HEK293 (cell line): ENCODE results near the gene KRT9.
"Not testable (repeated sequence)": the region's sequence is repeated elsewhere in the genome, so short reads cannot be mapped to it uniquely, and the experiment has no call there.

Experiments
- CTCF ChIA-PET: fragments of 350-600 bp; formaldehyde crosslinking; extraction: SDS; loops from one replicate; lab custom pipeline; 2021; ENCODE audit warnings: antibody characterized with exemption; lab: Yijun Ruan, JAX
- POLR2A ChIA-PET: fragments of 300-600 bp; formaldehyde crosslinking; extraction: SDS; loops from one replicate; lab custom pipeline; 2020; ENCODE audit warnings: antibody characterized with exemption, inconsistent platforms; lab: Yijun Ruan, JAX
- H3K27ac ChIP-seq: fragments of 200-500 bp; sonication (Bioruptor generic); 2 replicates; pipeline ENCODE4 v1.5.1; 2014; ENCODE audit warnings: low read depth, low read length, control low read depth, inconsistent platforms; ENCODE audit errors: extremely low read depth
- H3K36me3 ChIP-seq, 2 experiments: fragments of 200-500 bp in 1 of 2; sonication (Bioruptor generic) in 1 of 2; 1 replicate in 1 of 2; 2 replicates in 1 of 2; pipeline ENCODE4 v1.5.1; 2014 to 2017; ENCODE audit warnings: inconsistent platforms in 2 of 2, low read length in 2 of 2; ENCODE audit not compliant: control insufficient read depth in 2 of 2, insufficient read depth in 1 of 2
- H3K4me1 ChIP-seq: fragments of 200-500 bp; sonication (Bioruptor generic); 2 replicates; pipeline ENCODE4 v1.5.1; 2014; ENCODE audit warnings: mild to moderate bottlenecking, low read length, inconsistent platforms; ENCODE audit not compliant: control insufficient read depth, insufficient read depth
- H3K4me3 ChIP-seq: 2 replicates; pipeline ENCODE4 v1.5.1; 2011; ENCODE audit warnings: low read depth, mild to moderate bottlenecking, control low read depth, low read length, moderate library complexity
- H3K9me3 ChIP-seq: fragments of 200-500 bp; sonication (Bioruptor generic); 2 replicates; pipeline ENCODE4 v1.5.1; 2014; ENCODE audit warnings: low read depth, low read length, inconsistent platforms; ENCODE audit not compliant: control insufficient read depth, insufficient read depth
- EGR2 ChIP-seq: fragments of 450-650 bp; formaldehyde crosslinking; IDR thresholded peaks from 2 replicates; pipeline ENCODE4 v1.5.1; 2016; ENCODE audit warnings: low read depth, missing biosample characterization, missing genetic modification characterization
- SCRT2 ChIP-seq: fragments of 450-650 bp; formaldehyde crosslinking; IDR thresholded peaks from 2 replicates; pipeline ENCODE4 v1.5.1; 2016; ENCODE audit warnings: missing biosample characterization, missing genetic modification characterization
- SETDB1 ChIP-seq: IDR thresholded peaks from one replicate; pipeline ENCODE4 v1.6.1; 2017; ENCODE audit warnings: mild to moderate bottlenecking, low read length, moderate library complexity, mixed read lengths; ENCODE audit not compliant: insufficient read length
- ZFHX2 ChIP-seq: fragments of 450-650 bp; formaldehyde crosslinking; conservative IDR thresholded peaks from 2 replicates; pipeline ENCODE4 v1.5.1; 2016; ENCODE audit warnings: missing biosample characterization, missing genetic modification characterization
- ZFP41 ChIP-seq: fragments of 450-650 bp; formaldehyde crosslinking; IDR thresholded peaks from 2 replicates; pipeline ENCODE4 v1.5.1; 2016; ENCODE audit warnings: missing biosample characterization, missing genetic modification characterization, borderline replicate concordance
- ZNF140 ChIP-seq: fragments of 450-650 bp; formaldehyde crosslinking; IDR thresholded peaks from 2 replicates; pipeline ENCODE4 v1.5.1; 2016; ENCODE audit warnings: missing biosample characterization, missing genetic modification characterization
- ZNF394 ChIP-seq: fragments of 450-650 bp; formaldehyde crosslinking; IDR thresholded peaks from 2 replicates; pipeline ENCODE4 v1.5.1; 2016; ENCODE audit warnings: missing biosample characterization, missing genetic modification characterization, mild to moderate bottlenecking, moderate library complexity, borderline replicate concordance
- ZNF768 ChIP-seq: fragments of 450-650 bp; formaldehyde crosslinking; IDR thresholded peaks from 2 replicates; pipeline ENCODE4 v1.5.1; 2018; ENCODE audit warnings: missing biosample characterization, mild to moderate bottlenecking, missing genetic modification characterization
- TF ChIP-seq, protein P1 (sequence below): fragments of 450-650 bp; IDR thresholded peaks from 2 replicates; pipeline ENCODE4 v1.5.1; 2018; ENCODE audit warnings: missing biosample characterization, mild to moderate bottlenecking, missing genetic modification characterization
- TF ChIP-seq, protein P2 (sequence below): fragments of 450-650 bp; formaldehyde crosslinking; IDR thresholded peaks from 2 replicates; pipeline ENCODE4 v1.5.1; 2016; ENCODE audit warnings: missing biosample characterization, missing genetic modification characterization

Gene KRT9

DNA sequence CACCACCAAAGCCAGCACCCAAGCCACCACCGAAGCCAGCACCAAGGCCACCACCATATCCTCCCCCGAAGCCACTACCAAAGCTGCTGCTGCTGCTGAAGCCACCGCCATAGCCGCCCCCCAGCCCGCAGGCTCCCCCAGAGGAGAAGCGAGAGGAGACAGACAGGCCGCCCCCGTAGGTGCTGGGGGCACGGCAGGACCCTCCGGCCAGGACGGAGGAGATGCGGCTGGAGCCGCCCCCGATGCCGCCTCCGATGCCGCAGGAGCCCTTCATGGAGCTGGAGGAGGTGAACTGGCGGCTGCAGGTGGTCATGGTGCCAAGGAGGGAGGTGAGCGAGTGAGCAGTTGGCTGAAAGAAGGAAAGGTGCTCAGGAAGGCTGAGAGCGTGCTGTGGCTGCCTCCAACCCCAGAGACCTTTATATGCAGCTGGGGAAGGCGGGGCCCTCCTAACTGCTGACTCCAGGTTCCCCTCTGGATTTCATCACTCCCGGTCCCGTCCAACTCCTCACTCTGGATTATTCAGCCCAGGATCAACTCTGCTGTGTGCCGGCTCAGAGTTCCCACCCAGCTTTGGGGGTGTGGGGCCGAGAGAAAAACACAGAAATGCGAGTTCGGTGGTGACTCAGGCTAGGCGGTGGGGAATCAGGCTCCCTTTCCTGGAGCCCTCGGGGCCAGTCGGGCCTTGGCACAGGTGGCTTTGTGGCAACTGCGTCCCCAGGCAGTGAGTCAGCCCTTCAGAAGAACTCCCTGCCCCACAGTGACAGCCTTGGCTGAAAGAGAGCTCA is 40.7 kb upstream of the KRT9 start, which contains the start of gene KRT16:
KRT16 (minus strand) TSS at position 392 of the 785 bp plus-strand sequence; CDS start at position 313, 79 bp downstream.
- H3K4me1 ChIP-seq, H3K4me3 ChIP-seq, H3K9me3 ChIP-seq, H3K36me3 ChIP-seq, H3K27ac ChIP-seq: not testable (repeated sequence)
- CTCF ChIA-PET: interaction anchor here (0.9 to 1.0 kb wide), 2 partner anchors 46 to 51 kb away, joined by 3 read pairs; no protein-coding TSS in a partner anchor
- TF ChIP-seq EGR2 (tag by site-specific recombination): peak; percentile 69
- peak; percentile 41 for TF ChIP-seq ZFHX2
- POLR2A ChIA-PET: interaction anchor here (0.9 kb wide), 1 partner anchor 41 kb away, joined by 3 read pairs; no protein-coding TSS in a partner anchor

DNA sequence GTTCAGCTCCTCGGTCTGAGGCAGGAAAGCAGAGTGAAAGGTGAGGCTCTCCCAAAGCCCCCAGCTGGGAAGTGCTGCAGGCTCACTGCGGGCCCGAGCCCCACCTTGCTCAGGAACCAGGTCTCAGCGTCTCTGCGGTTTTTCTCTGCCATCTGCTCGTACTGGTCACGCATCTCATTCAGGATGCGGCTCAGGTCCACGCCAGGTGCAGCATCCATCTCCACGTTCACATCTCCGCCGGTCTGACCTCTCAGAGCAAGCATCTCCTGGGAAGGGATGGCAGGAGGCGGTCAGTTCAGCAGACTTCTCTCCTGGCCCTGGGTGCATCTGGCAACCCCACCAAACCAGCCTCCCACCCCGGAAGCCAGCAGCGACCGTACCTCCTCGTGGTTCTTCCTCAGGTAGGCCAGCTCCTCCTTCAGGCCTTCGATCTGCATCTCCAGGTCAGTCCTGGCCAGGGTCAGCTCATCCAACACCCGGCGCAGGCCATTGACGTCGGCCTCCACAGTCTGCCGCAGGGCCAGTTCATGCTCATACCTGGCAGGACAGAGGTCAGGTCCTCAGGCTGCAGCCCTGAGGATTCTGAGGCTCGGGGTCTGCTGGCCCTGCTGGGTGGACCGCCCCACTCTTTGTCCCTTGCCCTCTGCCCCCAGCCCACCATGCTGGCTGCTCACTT is 39.2 kb upstream of the KRT9 start:
- Histone ChIP-seq H3K27ac (no peak overlapping the region), H3K4me1 (no peaks in the 10 kb centered on the region), H3K4me3 (no peak overlapping the region), H3K36me3 (no peaks in the 10 kb centered on the region), H3K9me3 (no peaks in the 10 kb centered on the region)
- TF ChIP-seq, protein P1, sequence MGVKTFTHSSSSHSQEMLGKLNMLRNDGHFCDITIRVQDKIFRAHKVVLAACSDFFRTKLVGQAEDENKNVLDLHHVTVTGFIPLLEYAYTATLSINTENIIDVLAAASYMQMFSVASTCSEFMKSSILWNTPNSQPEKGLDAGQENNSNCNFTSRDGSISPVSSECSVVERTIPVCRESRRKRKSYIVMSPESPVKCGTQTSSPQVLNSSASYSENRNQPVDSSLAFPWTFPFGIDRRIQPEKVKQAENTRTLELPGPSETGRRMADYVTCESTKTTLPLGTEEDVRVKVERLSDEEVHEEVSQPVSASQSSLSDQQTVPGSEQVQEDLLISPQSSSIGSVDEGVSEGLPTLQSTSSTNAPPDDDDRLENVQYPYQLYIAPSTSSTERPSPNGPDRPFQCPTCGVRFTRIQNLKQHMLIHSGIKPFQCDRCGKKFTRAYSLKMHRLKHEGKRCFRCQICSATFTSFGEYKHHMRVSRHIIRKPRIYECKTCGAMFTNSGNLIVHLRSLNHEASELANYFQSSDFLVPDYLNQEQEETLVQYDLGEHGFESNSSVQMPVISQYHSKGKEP: no peak
- no peak for TF ChIP-seq ZNF768 (tag by site-specific recombination)
- no peak for TF ChIP-seq SCRT2 (tag by site-specific recombination)
- no peak for TF ChIP-seq ZFP41 (tag by site-specific recombination)
- TF ChIP-seq, protein P2, sequence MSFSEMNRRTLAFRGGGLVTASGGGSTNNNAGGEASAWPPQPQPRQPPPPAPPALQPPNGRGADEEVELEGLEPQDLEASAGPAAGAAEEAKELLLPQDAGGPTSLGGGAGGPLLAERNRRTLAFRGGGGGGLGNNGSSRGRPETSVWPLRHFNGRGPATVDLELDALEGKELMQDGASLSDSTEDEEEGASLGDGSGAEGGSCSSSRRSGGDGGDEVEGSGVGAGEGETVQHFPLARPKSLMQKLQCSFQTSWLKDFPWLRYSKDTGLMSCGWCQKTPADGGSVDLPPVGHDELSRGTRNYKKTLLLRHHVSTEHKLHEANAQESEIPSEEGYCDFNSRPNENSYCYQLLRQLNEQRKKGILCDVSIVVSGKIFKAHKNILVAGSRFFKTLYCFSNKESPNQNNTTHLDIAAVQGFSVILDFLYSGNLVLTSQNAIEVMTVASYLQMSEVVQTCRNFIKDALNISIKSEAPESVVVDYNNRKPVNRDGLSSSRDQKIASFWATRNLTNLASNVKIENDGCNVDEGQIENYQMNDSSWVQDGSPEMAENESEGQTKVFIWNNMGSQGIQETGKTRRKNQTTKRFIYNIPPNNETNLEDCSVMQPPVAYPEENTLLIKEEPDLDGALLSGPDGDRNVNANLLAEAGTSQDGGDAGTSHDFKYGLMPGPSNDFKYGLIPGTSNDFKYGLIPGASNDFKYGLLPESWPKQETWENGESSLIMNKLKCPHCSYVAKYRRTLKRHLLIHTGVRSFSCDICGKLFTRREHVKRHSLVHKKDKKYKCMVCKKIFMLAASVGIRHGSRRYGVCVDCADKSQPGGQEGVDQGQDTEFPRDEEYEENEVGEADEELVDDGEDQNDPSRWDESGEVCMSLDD (tag by site-specific recombination): no peak
- no peak for TF ChIP-seq ZNF140 (tag by site-specific recombination)
- ChIA-PET CTCF (interaction anchor here (0.7 to 1.5 kb wide), 3 partner anchors 32 to 55 kb away, joined by 3 to 7 read pairs (median 3); no protein-coding TSS in a partner anchor), POLR2A (no interaction called here)

DNA sequence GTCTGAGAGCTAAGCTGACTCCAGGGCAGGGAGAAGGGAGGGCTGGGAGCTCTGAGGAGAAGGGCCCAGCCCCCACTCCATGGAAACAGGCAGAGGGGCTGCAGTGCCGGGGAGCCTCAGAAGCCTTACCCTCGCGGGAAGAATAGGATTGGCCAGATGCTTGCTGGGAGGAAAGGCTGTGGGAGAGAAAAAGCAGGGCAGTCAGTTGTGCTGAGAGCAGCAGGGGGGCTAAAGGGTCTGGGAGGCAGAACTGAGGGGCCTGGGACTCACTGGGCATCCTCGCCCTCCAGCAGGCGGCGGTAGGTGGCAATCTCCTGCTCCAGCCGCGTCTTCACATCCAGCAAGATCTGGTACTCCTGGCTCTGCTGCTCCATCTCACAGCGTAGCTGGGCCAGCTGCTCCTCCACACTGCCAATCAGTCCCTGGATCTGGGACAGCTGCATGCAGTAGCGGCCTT is 38.2 kb upstream of the KRT9 start:
- H3K4me1 ChIP-seq, POLR2A ChIA-PET, H3K27ac ChIP-seq, H3K4me3 ChIP-seq, H3K36me3 ChIP-seq, H3K9me3 ChIP-seq: not testable (repeated sequence)
- TF ChIP-seq ZNF394: peak; percentile 68
- CTCF ChIA-PET: interaction anchor here (0.7 kb wide), 2 partner anchors 27 to 53 kb away, joined by 3 to 5 read pairs; no protein-coding TSS in a partner anchor

DNA sequence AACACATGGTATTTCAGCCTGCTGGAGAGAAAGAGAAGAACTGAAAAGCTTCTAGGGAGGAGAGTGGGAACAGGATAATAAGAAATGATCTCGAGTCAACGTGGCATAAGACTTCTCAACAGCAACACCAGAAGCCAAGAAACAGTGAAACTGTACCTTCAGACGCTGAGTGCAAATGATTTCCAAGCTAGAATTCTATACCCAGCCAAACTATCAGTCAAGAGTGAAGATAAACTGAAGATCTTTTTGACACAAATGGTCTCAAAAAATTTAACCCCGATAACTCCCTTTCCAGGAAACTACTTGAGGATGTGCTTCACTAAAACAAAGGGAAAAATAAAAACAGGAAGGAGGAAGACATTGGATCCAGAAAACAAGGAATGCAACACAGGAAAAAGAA is 35.1 kb upstream of the KRT9 start:
- CTCF ChIA-PET: interaction anchor here (0.7 to 0.9 kb wide), 4 partner anchors 56 to 423 kb away, joined by 3 to 4 read pairs (median 3); no protein-coding TSS in a partner anchor
- H3K36me3 ChIP-seq, POLR2A ChIA-PET, H3K9me3 ChIP-seq, H3K4me3 ChIP-seq, H3K27ac ChIP-seq, H3K4me1 ChIP-seq: not testable (repeated sequence)
- peak; percentile 25 for TF ChIP-seq SETDB1
